Heart right ventricle (tissue), 16 donors: ENCODE data around the gene CCSER1. TPM values are rescaled to one million over a fixed set of nuclear protein-coding genes. Genes with fewer than 3 reads are reported as not detected.

Experiments
- ATAC-seq, 8 donors: fragments of 200-7000 bp; cut with Tn5 transposase; one replicate each; pipeline ENCODE4 v1.9.1; 2020; ENCODE audit warnings: mild to moderate bottlenecking in 8 of 8, moderate library complexity in 8 of 8, moderate number of reproducible peaks in 1 of 8
- DNase-seq, 2 donors: peaks; one replicate each; pipeline ENCODE4 v3.0.0-alpha.2; 2020
- H3K27ac ChIP-seq, 10 donors: fragments of 200-600 bp; sonication (generic) in 2 of 10; one replicate each; pipeline versions ENCODE4 v1.5.0 to v1.8.0; 2020 to 2022; ENCODE audit warnings: mild to moderate bottlenecking in 3 of 10
- H3K27me3 ChIP-seq, 7 donors: fragments of 200-600 bp; one replicate each; pipeline ENCODE4 v1.8.0; 2021 to 2022; ENCODE audit warnings: mild to moderate bottlenecking in 2 of 7
- H3K36me3 ChIP-seq, 9 donors: fragments of 200-600 bp; sonication (generic) in 1 of 9; one replicate each; pipeline versions ENCODE4 v1.5.0 to v1.8.0; 2020 to 2022; ENCODE audit warnings: mild to moderate bottlenecking in 2 of 9
- H3K4me1 ChIP-seq, 9 donors: fragments of 200-600 bp; sonication (generic) in 1 of 9; one replicate each; pipeline versions ENCODE4 v1.5.0 to v1.8.0; 2020 to 2022; ENCODE audit warnings: mild to moderate bottlenecking in 4 of 9
- H3K4me3 ChIP-seq, 10 donors: fragments of 200-600 bp; sonication (generic) in 2 of 10; one replicate each; pipeline versions ENCODE4 v1.5.0 to v1.8.0; 2020 to 2022; ENCODE audit warnings: mild to moderate bottlenecking in 7 of 10, moderate library complexity in 2 of 10
- H3K9me3 ChIP-seq, 11 donors: fragments of 200-600 bp in 10 of 11; sonication (generic) in 2 of 11; one replicate each; pipeline versions ENCODE4 v1.5.0 to v1.8.0; 2013 to 2022; ENCODE audit warnings: mild to moderate bottlenecking in 2 of 11, control low read depth in 1 of 11, moderate library complexity in 1 of 11
- CTCF ChIP-seq, 9 donors: fragments of 200-600 bp; sonication (generic) in 2 of 9; IDR thresholded peaks; one replicate each; pipeline versions ENCODE4 v1.5.0 to v1.8.0; 2021 to 2022; ENCODE audit warnings: antibody characterized with exemption in 9 of 9, mild to moderate bottlenecking in 5 of 9, moderate library complexity in 1 of 9
- WGBS, 2 donors: extraction: QIAGEN DNeasy Blood & Tissue Kit; methylation state at CpG; one replicate each; pipeline ENCODE4 v1.1.7; 2013; ENCODE audit warnings: inconsistent platforms in 1 of 2; 5-methylcytosine and 5-hydroxymethylcytosine counted together
- intact Hi-C, 10 donors: fragments of 100-400 bp; cut with DNase I; formaldehyde crosslinking; loops; one replicate each; pipeline versions ENCODE4 v1.11.1 to v1.14.2; 2022
- polyA plus RNA-seq, 2 donors: library from polyadenylated mRNA; stranded (reverse); fragments of 200-250 nt; gene quantifications; one replicate each; pipeline ENCODE4 v1.2.3, GENCODE V29; 2013
- total RNA-seq, 10 donors: library from RNA; stranded (reverse); fragmentation: NEBNext Ultra II Directional in 3 of 10; extraction: Animal tissue kit (Norgen Biotek cat#: 25700) in 3 of 10; gene quantifications; one replicate each; pipeline versions ENCODE4 v1.2.1 to v1.2.4, GENCODE V29; 2021 to 2023
- donor health status: Arrhythmogenic right ventricular cardiomyopathy.
- donor health status: ischemic (EF 13 %, LVEDD 7.1; RV severe dilation, severe dysfunction).
- donor health status: healthy with polysubstance abuse.
- donor health status: DM: no; HTN: yes; CAD: no.
- donor health status: DM: no; HTN: no; CAD: no.
- donor health status: ischemic (EF 25% LVEDD 6.9; RV normal size, moderate dysfunction).
- donor health status: ischemic (EF 25% LVEDD 5.7; RV mildly dilated, moderate dysfunction).
- donor health status: healthy.
- donor health status: DM: yes; HTN: yes; CAD: no.
- donor health status: Ischemic cardiomyopathy.
- donor health status: ischemic (EF 35%, LVEDD 5.7; RV mildly dilated, moderate dysfunction).
- donor health status: nonischemic (EF 11% LVEDD 7.7; RV severe dilation, severe dysfunction).
- donor health status: DM: yes; HTN: yes; CAD: no.
- donor health status: PGD.
- donor health status: ischemic (EF 29% LVEDD 5.4; RV normal size, mild dysfunction).
- donor health status: nonischemic (EF 23%, LVEDD 6.1; RV moderate dilation, normal function).

Gene CCSER1
- total and polyA plus RNA-seq, 12 donors: 1.5 to 16.4 (median 12.0) TPM

- H3K36me3 ChIP-seq: no peaks in the 10 kb centered on the region
- H3K27me3 ChIP-seq: no peaks in the 10 kb centered on the region
- H3K27ac ChIP-seq: no peak overlapping the region
- DNase-seq (no peak), ATAC-seq (no peak)
- H3K9me3 ChIP-seq: no peaks in the 10 kb centered on the region
- intact Hi-C loops: no loop called here
- TF ChIP-seq CTCF (IDR thresholded peaks at IDR 0.05): no peak
- H3K4me3 ChIP-seq: no peak overlapping the region
- H3K4me1 ChIP-seq: no peaks in the 10 kb centered on the region
Measured at GRCh38 chr4:90438522-90438921, 311.3 kb downstream of the CCSER1 start.

- Histone ChIP-seq H3K9me3 (no peaks in the 10 kb centered on the region), H3K4me3 (no peak overlapping the region), H3K27me3 (no peaks in the 10 kb centered on the region), H3K36me3 (no peaks in the 10 kb centered on the region), H3K4me1 (no peaks in the 10 kb centered on the region), H3K27ac (no peak overlapping the region)
- intact Hi-C loops: no loop called here
- ATAC-seq (no peak), DNase-seq (no peak)
- TF ChIP-seq CTCF (IDR thresholded peaks at IDR 0.05): no peak
- WGBS, 2 donors: 74 to 76% methylated on average over 2 of the region's 2 CpGs
Measured at GRCh38 chr4:90441770-90442169, 314.6 kb downstream of the CCSER1 start.

- WGBS, 2 donors: 59 to 78% methylated on average over 2 of the region's 2 CpGs
- intact Hi-C loops: no loop called here
- Histone ChIP-seq H3K27me3 (no peaks in the 10 kb centered on the region), H3K4me1 (no peaks in the 10 kb centered on the region), H3K4me3 (no peak overlapping the region), H3K27ac (no peak overlapping the region), H3K36me3 (no peaks in the 10 kb centered on the region), H3K9me3 (no peaks in the 10 kb centered on the region)
- DNase-seq: no peak
- no peak for TF ChIP-seq CTCF (IDR thresholded peaks at IDR 0.05)
- no peak for ATAC-seq
Measured at GRCh38 chr4:90442619-90443018, 315.4 kb downstream of the CCSER1 start.

- no peak overlapping the region for H3K27ac ChIP-seq
- no peak for TF ChIP-seq CTCF (IDR thresholded peaks at IDR 0.05)
- H3K4me1 ChIP-seq: no peaks in the 10 kb centered on the region
- ATAC-seq (no peak), DNase-seq (no peak)
- intact Hi-C loops: no loop called here
- H3K4me3 ChIP-seq: no peak overlapping the region
- 89 to 95% methylated on average over 1 of the region's 1 CpG for WGBS, 2 donors
- H3K9me3 ChIP-seq: no peaks in the 10 kb centered on the region
- no peaks in the 10 kb centered on the region for H3K27me3 ChIP-seq
- no peaks in the 10 kb centered on the region for H3K36me3 ChIP-seq
Measured at GRCh38 chr4:90443231-90443630, 316.0 kb downstream of the CCSER1 start.

- H3K27me3 ChIP-seq: no peaks in the 10 kb centered on the region
- intact Hi-C loops: no loop called here
- no peak overlapping the region for H3K27ac ChIP-seq
- peaks cover 0 to 5% (median 0%) of the 10 kb centered on the region in 11 donors for H3K9me3 ChIP-seq
- 92 to 94% methylated on average over 2 of the region's 2 CpGs for WGBS, 2 donors
- H3K4me1 ChIP-seq: no peaks in the 10 kb centered on the region
- no peaks in the 10 kb centered on the region for H3K36me3 ChIP-seq
- H3K4me3 ChIP-seq: no peak overlapping the region
- no peak for TF ChIP-seq CTCF (IDR thresholded peaks at IDR 0.05)
- ATAC-seq: no peak
- no peak for DNase-seq
Measured at GRCh38 chr4:90444904-90445303, 317.7 kb downstream of the CCSER1 start.
